ENCODE measurements around the gene TADA2A.

GRCh38 chr17:37507111-37507510 is 100.4 kb downstream of the TADA2A start:
- TF ChIP-seq CTCF (conservative IDR thresholded peaks at IDR 0.05 in 1 of 2, IDR thresholded peaks at IDR 0.05 in 1 of 2; ENCODE audit: extremely low read depth in 1 of 2, insufficient read depth in 1 of 2, low read depth in 1 of 2, low read length in 2 of 2): no peak
- TF ChIP-seq EZH2 (IDR thresholded peaks at IDR 0.05; ENCODE audit: borderline replicate concordance, low read length): no peak

All from mammary epithelial cell (primary cell).